B cell (primary cell): ENCODE data around the gene NACC1. TPM values are rescaled to one million over a fixed set of nuclear protein-coding genes. Genes with fewer than 3 reads are reported as not detected.

Source experiments
- ATAC-seq: fragments of 200-7000 bp; cut with Tn5 transposase; one replicate; pipeline ENCODE4 v1.10.0; 2021; ENCODE audit warnings: low read depth, mild to moderate bottlenecking, moderate number of reproducible peaks, moderate library complexity
- CTCF ChIA-PET: fragments of 350-600 bp; sonication (Branson Sonifier 250); formaldehyde crosslinking; loops from one replicate; lab custom pipeline; 2021; ENCODE audit warnings: antibody characterized with exemption, inconsistent platforms; lab: Charles Lee
- POLR2A ChIA-PET: fragments of 350-600 bp; sonication (Branson Sonifier 250); formaldehyde crosslinking; loops from one replicate; lab custom pipeline; 2021; ENCODE audit warnings: antibody characterized with exemption; lab: Charles Lee
- DNase-seq: peaks from one replicate; pipeline ENCODE4 v3.0.0; 2013
- H2AFZ ChIP-seq: 2 replicates; pipeline ENCODE4 v1.6.1; 2012; ENCODE audit warnings: mild to moderate bottlenecking, low read depth, low read length; ENCODE audit not compliant: insufficient read depth, poor library complexity, severe bottlenecking
- H3K27ac ChIP-seq, 2 donors: 1 replicate in 1 of 2; 2 replicates in 1 of 2; pipeline ENCODE4 v1.5.1; 2012 to 2013; ENCODE audit warnings: low read length in 2 of 2, mild to moderate bottlenecking in 2 of 2, moderate library complexity in 1 of 2
- H3K27me3 ChIP-seq, 4 experiments: fragments of 200-600 bp in 1 of 4; sonication (generic) in 1 of 4; replicated peaks in 1 of 4; 1 replicate in 2 of 4; 2 replicates in 2 of 4; pipeline versions ENCODE4 v1.6.1 to v1.7.0; 2013 to 2016; ENCODE audit warnings: low read length in 3 of 4, mild to moderate bottlenecking in 2 of 4, mixed read lengths in 1 of 4, moderate library complexity in 1 of 4; ENCODE audit not compliant: insufficient read depth in 4 of 4, control insufficient read depth in 3 of 4; ENCODE audit errors: control extremely low read depth in 1 of 4
- H3K36me3 ChIP-seq, 2 experiments: replicated peaks in 1 of 2; 1 replicate in 1 of 2; 2 replicates in 1 of 2; pipeline versions ENCODE4 v1.6.1 to v1.7.1; 2013; ENCODE audit warnings: low read length in 1 of 2; ENCODE audit not compliant: insufficient read depth in 2 of 2, control insufficient read depth in 1 of 2; ENCODE audit errors: control extremely low read depth in 1 of 2, extremely low read depth in 1 of 2
- H3K4me1 ChIP-seq, 2 donors: fragments of 200-600 bp in 1 of 2; sonication (generic) in 1 of 2; 1 replicate in 1 of 2; 2 replicates in 1 of 2; pipeline versions ENCODE4 v1.5.1 to v1.6.1; 2013 to 2017; ENCODE audit warnings: low read length in 2 of 2; ENCODE audit not compliant: control insufficient read depth in 2 of 2, insufficient read depth in 2 of 2
- H3K4me2 ChIP-seq: replicated peaks from 2 replicates; pipeline ENCODE3; 2012; ENCODE audit warnings: mild to moderate bottlenecking, low read depth, low read length; ENCODE audit not compliant: poor library complexity, severe bottlenecking
- H3K4me3 ChIP-seq, 5 experiments: fragments of 200-600 bp in 1 of 5; sonication (generic) in 1 of 5; 1 replicate in 3 of 5; 2 replicates in 2 of 5; pipeline versions ENCODE4 v1.5.1 to v1.7.0; 2011 to 2016; ENCODE audit warnings: low read length in 4 of 5, mild to moderate bottlenecking in 4 of 5, low read depth in 2 of 5, control low read depth in 1 of 5, moderate library complexity in 1 of 5; ENCODE audit not compliant: insufficient read depth in 1 of 5; ENCODE audit errors: control extremely low read depth in 1 of 5, extremely low read depth in 1 of 5
- H3K79me2 ChIP-seq: fragments of 200-600 bp; sonication (generic); one replicate; pipeline ENCODE4 v1.6.0; 2016; ENCODE audit warnings: low read length; ENCODE audit not compliant: control insufficient read depth, insufficient read depth
- H3K9ac ChIP-seq: fragments of 200-600 bp; sonication (generic); 2 replicates; pipeline ENCODE4 v1.6.1; 2017; ENCODE audit warnings: mild to moderate bottlenecking, low read length, moderate library complexity
- H3K9me3 ChIP-seq, 3 donors: one replicate each; pipeline versions ENCODE4 v1.6.1 to v1.7.1; 2013; ENCODE audit warnings: low read length in 2 of 3; ENCODE audit not compliant: control insufficient read depth in 2 of 3, insufficient read depth in 1 of 3; ENCODE audit errors: control extremely low read depth in 1 of 3
- H4K20me1 ChIP-seq: 2 replicates; pipeline ENCODE4 v1.6.0; 2012; ENCODE audit warnings: mild to moderate bottlenecking, low read length; ENCODE audit not compliant: insufficient read depth, control insufficient read depth, poor library complexity, severe bottlenecking
- H3K27ac Mint-ChIP-seq: one replicate; pipeline ENCODE4 v1.8.0; 2021; ENCODE audit warnings: mixed read lengths
- H3K27me3 Mint-ChIP-seq: one replicate; pipeline ENCODE4 v1.8.0; 2021; ENCODE audit warnings: mixed read lengths
- H3K4me1 Mint-ChIP-seq: one replicate; pipeline ENCODE4 v1.8.0; 2021; ENCODE audit warnings: mixed read lengths
- H3K4me3 Mint-ChIP-seq: one replicate; pipeline ENCODE4 v1.8.0; 2021; ENCODE audit warnings: mixed read lengths
- H3K9me3 Mint-ChIP-seq: one replicate; pipeline ENCODE4 v1.8.0; 2022; ENCODE audit warnings: mixed read lengths; ENCODE audit not compliant: insufficient read depth
- EZH2 ChIP-seq: IDR thresholded peaks from 2 replicates; pipeline ENCODE4 v1.6.1; 2012; ENCODE audit warnings: borderline replicate concordance, low read depth, mild to moderate bottlenecking, moderate library complexity, low read length; ENCODE audit not compliant: insufficient read depth, poor library complexity, severe bottlenecking
- WGBS: methylation state at CpG from one replicate; pipeline ENCODE4 v1.1.5; 2013; ENCODE audit warnings: missing lambda C conversion rate; ENCODE audit not compliant: insufficient coverage; 5-methylcytosine and 5-hydroxymethylcytosine counted together
- intact Hi-C: fragments of 100-400 bp; cut with micrococcal nuclease; formaldehyde crosslinking; loops from one replicate; pipeline ENCODE4 v1.10.0; 2022
- polyA plus RNA-seq: library from polyadenylated mRNA; depleted of rRNA; stranded (reverse); fragments of >200 nt; gene quantifications from 2 replicates; pipeline ENCODE4 v1.2.3, GENCODE V29; 2012
- total RNA-seq, 2 donors: library from RNA; stranded (reverse); fragments of 120-200 nt in 1 of 2; gene quantifications; 1 replicate in 1 of 2; 2 replicates in 1 of 2; pipeline versions ENCODE4 v1.2.3 to v1.2.4, GENCODE V29; 2013 to 2022
- TF ChIP-seq, protein P1 (sequence below): fragments of 200-600 bp; IDR thresholded peaks from one replicate; pipeline ENCODE4 v1.8.0; 2022; ENCODE audit warnings: antibody characterized with exemption, mild to moderate bottlenecking

NACC1 gene
- total and polyA plus RNA-seq, 2 donors (not counting 1 experiment from before 2014, with no cell fraction given): 25.9 to 27.5 TPM

- ChIA-PET CTCF (interaction anchor here (1.9 kb wide), 1 partner anchor 8 kb away, joined by 8 read pairs; no protein-coding TSS in a partner anchor), POLR2A (interaction anchor here (0.6 kb wide), 1 partner anchor 9 kb away, joined by 3 read pairs; no protein-coding TSS in a partner anchor)
- peaks cover 13% of the 10 kb centered on the region for H4K20me1 ChIP-seq
- H3K27ac ChIP-seq: no peak overlapping the region
- no peak overlapping the region for H2AFZ ChIP-seq
- H3K4me1 ChIP-seq: peaks cover 16 to 21% of the 10 kb centered on the region in 2 donors
- no peak for ATAC-seq
- Mint-ChIP-seq H3K4me1 (peaks cover 20% of the 10 kb centered on the region), H3K4me3 (no peak overlapping the region), H3K9me3 (no peaks in the 10 kb centered on the region), H3K27me3 (no peaks in the 10 kb centered on the region), H3K27ac (no peak overlapping the region)
- no peak for TF ChIP-seq EZH2
- TF ChIP-seq, protein P1, sequence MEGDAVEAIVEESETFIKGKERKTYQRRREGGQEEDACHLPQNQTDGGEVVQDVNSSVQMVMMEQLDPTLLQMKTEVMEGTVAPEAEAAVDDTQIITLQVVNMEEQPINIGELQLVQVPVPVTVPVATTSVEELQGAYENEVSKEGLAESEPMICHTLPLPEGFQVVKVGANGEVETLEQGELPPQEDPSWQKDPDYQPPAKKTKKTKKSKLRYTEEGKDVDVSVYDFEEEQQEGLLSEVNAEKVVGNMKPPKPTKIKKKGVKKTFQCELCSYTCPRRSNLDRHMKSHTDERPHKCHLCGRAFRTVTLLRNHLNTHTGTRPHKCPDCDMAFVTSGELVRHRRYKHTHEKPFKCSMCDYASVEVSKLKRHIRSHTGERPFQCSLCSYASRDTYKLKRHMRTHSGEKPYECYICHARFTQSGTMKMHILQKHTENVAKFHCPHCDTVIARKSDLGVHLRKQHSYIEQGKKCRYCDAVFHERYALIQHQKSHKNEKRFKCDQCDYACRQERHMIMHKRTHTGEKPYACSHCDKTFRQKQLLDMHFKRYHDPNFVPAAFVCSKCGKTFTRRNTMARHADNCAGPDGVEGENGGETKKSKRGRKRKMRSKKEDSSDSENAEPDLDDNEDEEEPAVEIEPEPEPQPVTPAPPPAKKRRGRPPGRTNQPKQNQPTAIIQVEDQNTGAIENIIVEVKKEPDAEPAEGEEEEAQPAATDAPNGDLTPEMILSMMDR: no peak
- no peaks in the 10 kb centered on the region for H3K9me3 ChIP-seq
- H3K4me2 ChIP-seq: no peak overlapping the region
- intact Hi-C loops: no loop called here
- DNase-seq: no peak
- WGBS: 97% methylated on average over 10 of the region's 10 CpGs
- H3K27me3 ChIP-seq: no peaks in the 10 kb centered on the region
- H3K9ac ChIP-seq: no peak overlapping the region
- H3K4me3 ChIP-seq: no peak overlapping the region
- peaks cover 71% of the 10 kb centered on the region for H3K79me2 ChIP-seq
- H3K36me3 ChIP-seq: peaks cover 0 to 37% of the 10 kb centered on the region in 2 experiments
These were observed 5.5 kb upstream of the NACC1 start for GRCh38 chr19:13112555-13112954.

DNA sequence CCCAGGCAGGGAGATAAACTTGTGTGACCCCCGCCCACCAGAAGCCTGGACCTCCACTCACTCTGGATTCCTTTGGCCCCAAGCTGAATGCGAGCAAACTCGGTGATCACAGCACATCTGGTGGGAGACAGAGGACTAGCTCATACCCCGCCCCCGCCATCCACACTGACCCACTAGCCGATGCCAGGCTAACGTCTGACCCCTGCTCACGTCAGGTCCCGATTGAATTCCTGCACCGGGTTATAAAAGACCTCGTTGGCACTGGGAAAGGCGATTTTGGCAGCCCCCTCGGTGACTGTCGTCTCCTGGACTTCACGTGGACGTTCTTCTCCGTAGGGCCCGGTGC lies 2.2 kb upstream of the NACC1 start:
- H3K4me3 ChIP-seq: peak overlapping the region; percentile 77 to 97 (median 85)
- POLR2A ChIA-PET: interaction anchor here (3.2 to 4.8 kb wide), 2 partner anchors 11 to 15 kb away, joined by 21 to 80 read pairs; partner anchors contain the start of gene LYL1
- DNase-seq: no peak

More for the DNA sequence above, 2.2 kb upstream of the NACC1 start:
- Histone ChIP-seq H3K27ac (peak overlapping the region; percentile 47 to 81), H3K4me2 (peak overlapping the region; percentile 92), H3K36me3 (peaks cover 0 to 17% of the 10 kb centered on the region in 2 experiments), H2AFZ (peak overlapping the region; percentile 86), H3K4me1 (peaks cover 26 to 39% of the 10 kb centered on the region in 2 donors), H3K27me3 (no peaks in the 10 kb centered on the region), H3K79me2 (peaks cover 74% of the 10 kb centered on the region), H3K9ac (peak overlapping the region; percentile 93), H3K9me3 (no peaks in the 10 kb centered on the region), H4K20me1 (peaks cover 29% of the 10 kb centered on the region)
- Mint-ChIP-seq H3K27ac (peak overlapping the region; percentile 95), H3K4me3 (peak overlapping the region; percentile 99), H3K4me1 (peaks cover 41% of the 10 kb centered on the region), H3K9me3 (no peaks in the 10 kb centered on the region), H3K27me3 (no peaks in the 10 kb centered on the region)
- TF ChIP-seq EZH2: no peak
- TF ChIP-seq, protein P1: no peak
- CTCF ChIA-PET: interaction anchor here (1.0 to 1.9 kb wide), 3 partner anchors 11 to 36 kb away, joined by 4 to 11 read pairs (median 4); no protein-coding TSS in a partner anchor
- intact Hi-C loops: loop anchor here (1.0 to 5.0 kb wide), 2 partner anchors 12 to 91 kb away; no protein-coding TSS in a partner anchor
- ATAC-seq: no peak
- WGBS: 3% methylated on average over 18 of the region's 18 CpGs
